GM12864 (cell line): ENCODE measurements around the gene PRKAR1B.
A peak's percentile ranks its signal among the peaks of the same experiment; 100 is the strongest.

ENCODE experiments used
- DNase-seq: peaks from one replicate; pipeline ENCODE4 v3.0.0-alpha.2; 2011; ENCODE audit warnings: low read depth
- H3K4me3 ChIP-seq: 2 replicates; pipeline ENCODE4 v1.5.1; 2011; ENCODE audit warnings: mild to moderate bottlenecking, low read depth, low read length, control low read depth
- TF ChIP-seq, protein P1 (sequence below): IDR thresholded peaks from 2 replicates; pipeline ENCODE4 v1.5.1; 2011; ENCODE audit warnings: low read depth, mild to moderate bottlenecking, moderate library complexity, low read length, control low read depth, inconsistent platforms; ENCODE audit errors: missing control alignments

Gene PRKAR1B

DNA sequence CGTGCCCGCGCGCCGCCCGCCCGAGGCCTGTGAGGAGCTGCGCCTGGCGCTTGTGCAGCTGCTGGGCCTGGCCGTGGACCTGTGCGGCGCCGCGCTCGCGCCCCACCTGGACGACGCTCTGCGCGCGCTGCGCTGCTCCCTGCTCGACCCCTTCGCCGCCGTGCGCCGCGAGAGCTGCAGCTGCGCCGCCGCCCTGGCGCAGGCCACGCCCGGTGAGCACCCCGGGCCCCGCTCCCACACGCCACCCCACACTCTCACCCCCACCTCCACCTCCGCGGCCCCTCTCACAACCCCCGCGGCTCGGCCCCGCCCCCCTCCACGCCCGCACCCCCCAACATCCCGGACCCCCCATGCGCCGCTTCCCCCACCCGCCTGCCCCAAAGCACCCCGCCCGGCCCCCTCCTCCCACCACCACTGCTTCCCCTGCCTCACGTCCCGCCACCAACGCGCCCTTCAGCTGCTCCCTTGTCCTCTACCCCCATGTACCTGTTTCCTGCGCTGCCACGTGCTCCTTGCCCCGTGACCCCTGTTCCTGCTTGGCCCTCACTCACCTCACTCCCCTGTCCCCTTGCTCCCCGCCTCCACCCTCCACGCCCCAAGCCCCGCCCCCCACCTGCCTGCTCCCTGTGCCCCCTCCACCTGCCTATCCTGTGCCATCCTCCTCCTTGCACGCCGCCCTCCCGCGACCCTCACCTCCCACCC lies at the start of gene PRKAR1B:
Gene PRKAR1B, minus strand, starts transcription at position 178 of the 702 bp plus-strand sequence. CDS start 15,776 bp downstream, outside the sequence.
- TF ChIP-seq, protein P1, sequence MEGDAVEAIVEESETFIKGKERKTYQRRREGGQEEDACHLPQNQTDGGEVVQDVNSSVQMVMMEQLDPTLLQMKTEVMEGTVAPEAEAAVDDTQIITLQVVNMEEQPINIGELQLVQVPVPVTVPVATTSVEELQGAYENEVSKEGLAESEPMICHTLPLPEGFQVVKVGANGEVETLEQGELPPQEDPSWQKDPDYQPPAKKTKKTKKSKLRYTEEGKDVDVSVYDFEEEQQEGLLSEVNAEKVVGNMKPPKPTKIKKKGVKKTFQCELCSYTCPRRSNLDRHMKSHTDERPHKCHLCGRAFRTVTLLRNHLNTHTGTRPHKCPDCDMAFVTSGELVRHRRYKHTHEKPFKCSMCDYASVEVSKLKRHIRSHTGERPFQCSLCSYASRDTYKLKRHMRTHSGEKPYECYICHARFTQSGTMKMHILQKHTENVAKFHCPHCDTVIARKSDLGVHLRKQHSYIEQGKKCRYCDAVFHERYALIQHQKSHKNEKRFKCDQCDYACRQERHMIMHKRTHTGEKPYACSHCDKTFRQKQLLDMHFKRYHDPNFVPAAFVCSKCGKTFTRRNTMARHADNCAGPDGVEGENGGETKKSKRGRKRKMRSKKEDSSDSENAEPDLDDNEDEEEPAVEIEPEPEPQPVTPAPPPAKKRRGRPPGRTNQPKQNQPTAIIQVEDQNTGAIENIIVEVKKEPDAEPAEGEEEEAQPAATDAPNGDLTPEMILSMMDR: no peak
- no peak for DNase-seq
- peak within 1 kb of the TSS; percentile 90 for H3K4me3 ChIP-seq

DNA sequence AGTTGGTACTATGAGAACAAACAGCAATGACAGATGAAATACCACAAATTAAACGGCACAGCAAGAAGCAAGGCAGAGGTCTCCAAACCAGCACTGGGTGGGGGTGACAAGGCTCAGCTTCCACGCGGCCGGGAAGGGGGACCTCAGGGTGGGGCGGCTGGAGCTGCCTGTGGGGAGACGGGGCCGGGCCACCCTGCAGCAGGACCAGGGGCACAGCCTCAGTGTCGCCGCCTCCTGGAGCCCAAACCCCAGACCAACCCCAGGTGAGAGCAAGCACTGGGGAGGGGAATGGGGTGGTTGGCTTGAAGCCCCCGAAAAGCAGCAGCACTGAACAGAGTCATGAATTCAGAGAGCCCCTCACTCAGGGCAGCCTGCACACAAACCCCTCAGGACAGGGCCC lies 49.3 kb upstream of the PRKAR1B start:
- H3K4me3 ChIP-seq: no peak overlapping the region
- TF ChIP-seq, protein P1: no peak
- DNase-seq: no peak

DNA sequence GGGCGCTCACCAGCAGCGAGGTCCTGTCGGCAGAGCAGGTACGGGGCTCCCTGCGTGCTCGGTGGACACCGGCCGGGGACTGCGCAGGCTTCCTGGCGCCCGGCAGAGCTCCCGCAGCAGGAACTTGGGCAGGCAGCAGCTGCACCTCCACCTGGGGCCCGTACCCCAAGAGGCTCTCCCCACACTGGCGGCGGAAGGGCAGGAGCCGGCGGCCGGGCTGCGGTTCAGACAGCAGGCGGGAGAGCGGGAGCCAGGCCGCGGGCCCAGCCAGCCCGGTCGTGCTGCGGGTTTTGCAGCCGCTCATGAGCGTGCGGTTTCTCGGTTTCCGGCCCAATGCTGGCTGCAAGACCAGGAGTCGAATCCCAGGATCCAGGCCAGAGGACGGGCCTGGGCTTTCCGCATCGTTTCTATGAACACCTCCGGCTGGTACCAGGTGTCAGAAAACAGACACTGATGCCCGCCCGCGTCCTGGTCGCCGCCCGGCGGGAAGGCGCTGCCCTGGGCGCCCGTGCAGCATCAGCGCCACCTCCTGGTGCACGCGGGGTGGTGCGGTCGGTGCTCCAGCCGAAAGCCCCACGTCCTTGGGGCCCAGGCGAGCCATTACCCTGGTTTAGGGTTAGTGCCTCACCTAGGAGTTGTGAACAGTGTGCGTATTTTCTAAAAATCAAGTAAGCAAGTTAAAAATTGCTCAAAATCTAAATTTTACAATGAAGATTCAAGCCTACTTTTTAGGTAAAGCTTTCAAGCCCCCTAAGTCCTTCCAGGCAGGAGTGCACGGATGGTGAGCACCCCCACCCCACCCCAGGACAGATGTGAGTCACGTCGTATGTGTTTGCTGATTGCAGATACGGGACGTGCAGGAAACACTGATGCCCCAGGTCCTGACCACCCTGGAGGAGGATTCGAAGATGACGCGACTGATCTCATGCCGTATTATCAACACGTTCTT lies 47.4 kb upstream of the PRKAR1B start:
- DNase-seq: no peak
- H3K4me3 ChIP-seq: no peak overlapping the region
- TF ChIP-seq, protein P1: peak; percentile 76

DNA sequence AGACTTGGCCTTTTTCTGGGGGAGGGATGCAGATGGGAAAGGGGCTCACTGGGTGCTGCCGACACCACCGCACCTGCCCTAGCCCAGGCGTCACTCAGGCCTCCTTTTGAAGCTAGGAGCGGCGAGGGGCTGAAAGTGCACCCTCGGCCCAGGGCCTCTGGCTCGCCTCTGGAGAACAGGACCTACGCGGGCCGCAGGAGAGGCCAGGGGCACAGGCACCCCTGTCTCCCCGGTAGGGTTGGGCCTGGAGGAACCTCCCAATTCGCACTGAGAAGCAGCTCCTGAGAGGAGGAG lies 46.5 kb upstream of the PRKAR1B start:
- TF ChIP-seq, protein P1: no peak
- no peak for DNase-seq
- H3K4me3 ChIP-seq: no peak overlapping the region

DNA sequence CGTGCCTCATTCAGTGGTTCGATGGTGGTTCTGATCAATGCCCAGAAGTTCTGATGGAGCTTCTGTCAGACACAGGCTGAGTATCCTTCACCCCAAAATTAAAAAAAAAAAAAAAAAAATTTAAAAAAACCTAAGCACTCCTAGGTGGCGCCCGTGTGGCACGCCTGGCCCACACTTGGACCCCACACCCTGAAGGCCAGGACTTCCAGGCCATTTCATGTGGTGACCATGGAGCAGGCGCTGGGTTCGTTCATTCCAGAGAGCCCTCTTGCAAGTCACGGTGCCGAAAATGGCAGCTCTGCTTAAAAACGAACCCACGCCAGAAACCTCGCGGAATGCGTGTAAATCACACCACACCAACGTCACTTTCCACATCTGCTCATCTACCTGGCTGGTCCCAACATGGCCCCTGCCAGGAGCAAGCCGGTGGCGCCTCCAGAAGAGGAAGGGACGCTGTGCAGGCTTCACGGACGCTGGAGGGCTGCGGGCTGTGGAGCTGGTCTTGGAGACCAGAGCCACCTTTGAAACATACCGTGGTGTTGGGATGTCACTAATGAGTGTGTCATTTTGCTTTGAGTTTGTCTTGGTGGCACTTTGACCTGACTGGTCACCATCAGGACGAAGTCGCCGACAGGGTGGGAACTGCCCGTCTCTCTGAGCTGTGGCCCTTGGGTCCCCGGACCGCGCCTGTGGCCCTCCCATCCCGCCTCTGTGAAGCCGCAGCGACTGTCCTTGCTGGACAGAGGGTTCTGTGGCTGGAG lies 46.0 kb upstream of the PRKAR1B start:
- TF ChIP-seq, protein P1: no peak
- no peak overlapping the region for H3K4me3 ChIP-seq
- no peak for DNase-seq

DNA sequence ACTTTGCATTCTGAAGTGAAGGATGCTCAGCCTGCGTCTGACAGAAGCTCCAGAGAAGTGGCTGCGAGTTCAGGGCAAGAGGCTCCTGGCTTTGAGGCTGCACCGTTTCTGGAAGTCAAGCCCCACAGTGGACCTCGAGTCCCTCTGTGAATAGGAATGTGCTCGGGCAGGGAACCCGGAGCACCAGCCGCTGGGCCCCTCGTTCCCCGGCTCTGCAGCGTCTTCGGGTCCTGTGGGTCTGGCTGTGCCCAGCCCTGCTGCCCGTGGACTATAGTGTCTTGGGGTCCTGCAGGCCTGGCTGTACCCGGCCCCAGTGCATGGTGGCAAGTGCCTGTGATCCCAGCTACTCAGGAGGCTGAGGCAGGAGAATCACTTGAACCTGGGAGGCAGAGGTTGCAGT lies 45.3 kb upstream of the PRKAR1B start:
- TF ChIP-seq, protein P1: no peak
- H3K4me3 ChIP-seq: no peak overlapping the region
- no peak for DNase-seq
